Smooth muscle cell (in vitro differentiated cells): ENCODE results near the gene TAOK2. TPM values are rescaled to one million over a fixed set of nuclear protein-coding genes. Genes with fewer than 3 reads are reported as not detected.

Experiments used
- DNase-seq: peaks from one replicate; lab custom pipeline; 2025; ENCODE audit not compliant: unreplicated experiment; lab: John Stamatoyannopoulos, UW
- H2AFZ ChIP-seq: fragments of 200-600 bp; sonication (generic); 2 replicates; pipeline ENCODE4 v1.6.0; 2016; ENCODE audit warnings: antibody characterized with exemption, low read depth, mild to moderate bottlenecking
- H3F3A ChIP-seq: fragments of 200-600 bp; sonication (generic); 2 replicates; pipeline ENCODE4 v1.6.0; 2017; ENCODE audit warnings: antibody characterized with exemption, low read depth
- H3K27ac ChIP-seq: fragments of 200-600 bp; sonication (generic); 2 replicates; pipeline ENCODE4 v1.5.1; 2016; ENCODE audit warnings: low read depth, mild to moderate bottlenecking
- H3K27me3 ChIP-seq: fragments of 200-600 bp; sonication (generic); 2 replicates; pipeline ENCODE4 v1.6.1; 2016; ENCODE audit warnings: low read depth, mild to moderate bottlenecking
- H3K36me3 ChIP-seq: fragments of 200-600 bp; sonication (generic); 2 replicates; pipeline ENCODE4 v1.5.1; 2016; ENCODE audit warnings: low read depth
- H3K4me1 ChIP-seq: fragments of 200-600 bp; sonication (generic); 2 replicates; pipeline ENCODE4 v1.5.1; 2016; ENCODE audit warnings: low read depth
- H3K4me2 ChIP-seq: fragments of 200-600 bp; sonication (generic); 2 replicates; pipeline ENCODE4 v1.6.0; 2016; ENCODE audit warnings: mild to moderate bottlenecking
- H3K4me3 ChIP-seq: fragments of 200-600 bp; sonication (generic); 2 replicates; pipeline ENCODE4 v1.5.1; 2016; ENCODE audit warnings: mild to moderate bottlenecking
- H3K79me2 ChIP-seq: fragments of 200-600 bp; sonication (generic); 2 replicates; pipeline ENCODE4 v1.6.0; 2016; ENCODE audit warnings: low read depth, mild to moderate bottlenecking
- H3K9ac ChIP-seq: fragments of 200-600 bp; sonication (generic); 2 replicates; pipeline ENCODE4 v1.6.0; 2016; ENCODE audit warnings: low read depth
- H3K9me3 ChIP-seq: fragments of 200-600 bp; sonication (generic); replicated peaks from 2 replicates; pipeline ENCODE4 v1.5.1; 2016; ENCODE audit warnings: low read depth
- H4K20me1 ChIP-seq: fragments of 200-600 bp; sonication (generic); 2 replicates; pipeline ENCODE4 v1.6.0; 2016; ENCODE audit warnings: low read depth
- WGBS: methylation state at CpG from one replicate; pipeline ENCODE4 v1.1.7; 2016; ENCODE audit warnings: low lambda C conversion rate; 5-methylcytosine and 5-hydroxymethylcytosine counted together
- polyA plus RNA-seq: library from polyadenylated mRNA; unstranded; fragments of >200 nt; fragmentation: Nextera tagmentation; extraction: Ambion mirVana; gene quantifications from 2 replicates; pipeline ENCODE4 v1.2.1, GENCODE V29; 2016
- total RNA-seq: library from RNA; depleted of rRNA; stranded (reverse); fragments of >200 nt; gene quantifications from 2 replicates; pipeline ENCODE4 v1.2.3, GENCODE V29; 2014
- TF ChIP-seq, protein P1 (sequence below): fragments of 200-600 bp; sonication (generic); IDR thresholded peaks from 2 replicates; pipeline ENCODE4 v1.5.1; 2017; ENCODE audit warnings: borderline replicate concordance, mild to moderate bottlenecking, antibody characterized with exemption; ENCODE audit not compliant: insufficient read depth, poor library complexity, severe bottlenecking

TAOK2 gene
- total and polyA plus RNA-seq, 2 experiments from 2014 or later: 26.0 to 26.2 TPM

DNA sequence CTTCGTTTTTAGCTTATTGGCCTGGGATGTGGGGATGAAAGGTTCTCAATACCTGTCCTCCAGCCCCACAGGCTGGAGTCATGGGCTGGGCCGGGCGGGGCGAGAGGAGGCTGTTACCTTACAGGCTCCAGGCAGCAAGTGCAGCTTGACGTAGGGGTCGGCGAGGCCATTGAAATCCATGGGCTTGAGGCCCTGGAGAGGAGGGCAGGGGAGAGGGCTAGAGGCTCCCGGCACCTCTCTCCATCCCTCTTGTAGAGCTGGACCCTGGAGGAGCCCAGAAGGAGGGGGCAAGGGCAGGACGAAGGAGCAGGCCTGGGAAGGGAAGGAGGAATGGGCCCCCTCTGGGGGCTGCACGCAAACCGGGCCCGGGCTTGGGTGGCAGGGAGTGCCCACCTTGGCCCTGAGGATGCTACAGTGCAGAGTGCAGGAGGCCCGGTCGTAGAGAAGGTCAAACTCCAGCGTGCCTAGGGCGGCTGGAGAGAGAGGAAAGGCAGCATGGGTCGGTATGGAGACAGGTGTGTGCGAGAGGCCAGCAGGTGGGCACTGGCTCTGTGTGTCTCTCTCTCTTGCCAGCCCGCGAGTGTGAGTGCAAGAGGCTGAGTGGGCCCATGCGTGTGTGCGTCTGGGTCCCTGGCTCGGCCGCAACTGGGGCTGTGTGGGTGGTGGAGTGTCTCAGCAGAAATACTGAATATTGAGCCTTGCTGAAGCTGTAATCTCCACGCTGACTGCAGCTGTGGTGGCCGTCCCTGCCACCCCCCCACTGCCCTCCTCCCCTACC is 35.6 kb downstream of the TAOK2 start:
- 68% methylated on average over 24 of the region's 26 CpGs for WGBS
- Histone ChIP-seq H3K27me3 (peaks cover 31% of the 10 kb centered on the region), H3K27ac (no peak overlapping the region), H3K79me2 (no peaks in the 10 kb centered on the region), H3K9me3 (no peaks in the 10 kb centered on the region), H3K9ac (no peak overlapping the region), H3K4me2 (no peak overlapping the region), H4K20me1 (no peaks in the 10 kb centered on the region), H3K36me3 (no peaks in the 10 kb centered on the region), H3K4me1 (peaks cover 14% of the 10 kb centered on the region), H3K4me3 (no peak overlapping the region), H2AFZ (no peak overlapping the region), H3F3A (no peaks in the 10 kb centered on the region)
- TF ChIP-seq, protein P1, sequence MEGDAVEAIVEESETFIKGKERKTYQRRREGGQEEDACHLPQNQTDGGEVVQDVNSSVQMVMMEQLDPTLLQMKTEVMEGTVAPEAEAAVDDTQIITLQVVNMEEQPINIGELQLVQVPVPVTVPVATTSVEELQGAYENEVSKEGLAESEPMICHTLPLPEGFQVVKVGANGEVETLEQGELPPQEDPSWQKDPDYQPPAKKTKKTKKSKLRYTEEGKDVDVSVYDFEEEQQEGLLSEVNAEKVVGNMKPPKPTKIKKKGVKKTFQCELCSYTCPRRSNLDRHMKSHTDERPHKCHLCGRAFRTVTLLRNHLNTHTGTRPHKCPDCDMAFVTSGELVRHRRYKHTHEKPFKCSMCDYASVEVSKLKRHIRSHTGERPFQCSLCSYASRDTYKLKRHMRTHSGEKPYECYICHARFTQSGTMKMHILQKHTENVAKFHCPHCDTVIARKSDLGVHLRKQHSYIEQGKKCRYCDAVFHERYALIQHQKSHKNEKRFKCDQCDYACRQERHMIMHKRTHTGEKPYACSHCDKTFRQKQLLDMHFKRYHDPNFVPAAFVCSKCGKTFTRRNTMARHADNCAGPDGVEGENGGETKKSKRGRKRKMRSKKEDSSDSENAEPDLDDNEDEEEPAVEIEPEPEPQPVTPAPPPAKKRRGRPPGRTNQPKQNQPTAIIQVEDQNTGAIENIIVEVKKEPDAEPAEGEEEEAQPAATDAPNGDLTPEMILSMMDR: no peak
- DNase-seq: no peak

DNA sequence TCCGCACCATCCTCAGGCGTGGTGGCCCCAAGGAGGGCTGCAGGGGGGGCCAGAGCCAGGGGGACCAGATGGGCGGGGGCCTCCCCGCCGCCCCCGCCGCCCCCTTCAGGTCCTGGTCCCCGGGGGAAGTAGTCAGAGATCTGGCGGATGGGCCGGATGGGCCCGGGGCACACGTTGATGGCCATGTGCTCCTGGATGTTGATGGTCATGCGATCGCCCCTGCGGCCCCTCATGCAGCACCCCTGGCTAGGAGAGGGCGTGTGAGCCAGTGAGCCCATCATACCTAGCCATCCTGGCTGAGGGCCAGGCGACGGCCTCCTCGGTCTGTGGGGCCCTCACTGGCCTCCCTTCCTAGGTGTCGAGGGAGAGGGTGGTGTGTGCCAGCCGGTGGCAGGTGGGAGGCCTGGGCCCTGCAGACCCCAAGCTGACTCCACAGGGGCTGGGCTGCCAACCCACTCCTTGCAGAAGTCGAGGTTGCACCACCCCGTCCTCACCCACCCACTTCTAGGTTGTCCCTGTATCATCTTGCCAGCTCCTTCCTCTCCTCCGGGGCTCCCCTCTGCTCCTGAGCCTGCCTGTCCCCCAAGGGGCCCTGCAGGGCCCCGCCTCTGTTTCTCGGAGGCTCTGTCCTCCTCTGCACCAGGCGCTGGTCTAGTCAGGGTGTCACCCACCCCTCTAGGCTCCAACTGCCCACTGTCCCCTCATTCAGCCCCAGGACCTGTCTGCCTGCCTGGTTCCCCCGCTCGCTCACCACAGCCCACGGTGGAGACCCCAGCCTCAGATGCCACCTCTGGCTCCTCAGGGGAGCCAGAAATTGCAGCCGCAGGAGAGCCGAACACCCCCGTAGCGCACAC is 36.5 kb downstream of the TAOK2 start:
- Histone ChIP-seq H2AFZ (no peak overlapping the region), H3K79me2 (no peaks in the 10 kb centered on the region), H3K4me2 (peak overlapping the region; percentile 93), H3F3A (no peaks in the 10 kb centered on the region), H3K9me3 (no peaks in the 10 kb centered on the region), H3K27me3 (peaks cover 31% of the 10 kb centered on the region), H3K9ac (no peak overlapping the region), H3K4me1 (peaks cover 14% of the 10 kb centered on the region), H3K36me3 (no peaks in the 10 kb centered on the region), H4K20me1 (no peaks in the 10 kb centered on the region), H3K4me3 (peak overlapping the region; percentile 47), H3K27ac (no peak overlapping the region)
- DNase-seq: no peak
- WGBS: 47% methylated on average over 28 of the region's 34 CpGs
- TF ChIP-seq, protein P1: no peak

DNA sequence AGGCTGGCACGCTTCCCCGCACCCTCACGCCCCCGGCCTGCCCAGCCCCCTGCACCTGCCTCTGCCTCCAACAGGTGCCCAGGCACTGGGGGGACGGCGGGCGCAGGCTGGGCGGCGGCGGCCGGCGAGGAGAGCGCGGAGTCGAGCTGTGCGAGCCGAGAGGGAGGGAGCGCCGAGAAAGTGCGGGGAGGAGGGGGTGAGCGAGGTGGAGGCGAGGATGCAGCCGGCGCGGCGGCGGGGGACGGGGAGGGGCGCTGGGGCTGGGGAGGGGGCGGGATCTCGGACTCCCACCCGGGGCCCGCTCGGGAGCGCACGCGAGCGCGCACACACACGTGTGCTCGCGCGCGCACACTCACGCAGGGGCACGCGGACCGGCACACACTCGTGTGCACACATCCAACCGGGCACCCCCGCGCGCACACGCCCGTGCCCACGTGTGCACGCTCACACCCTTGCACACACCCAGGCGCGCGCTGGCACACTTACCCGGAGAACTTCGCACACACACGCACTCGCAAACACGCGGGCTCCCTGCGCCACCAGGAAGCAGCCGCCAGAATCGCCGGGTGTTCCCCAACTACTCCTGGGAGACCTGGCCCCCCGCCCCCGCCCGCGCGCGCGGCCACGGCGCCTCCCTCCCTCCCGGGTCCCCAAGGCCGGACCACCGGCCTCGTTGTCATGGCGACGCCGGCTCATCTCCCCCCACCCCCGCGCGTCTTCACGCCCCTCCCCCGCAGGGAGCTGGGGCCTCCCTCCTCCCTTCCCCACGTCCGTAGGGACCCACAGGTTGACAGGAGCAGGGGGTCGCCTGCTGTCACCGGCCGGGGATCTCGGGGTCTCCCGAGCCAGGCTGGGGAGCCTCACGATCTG is 37.4 kb downstream of the TAOK2 start, which contains the start of gene DOC2A:
TSS of gene DOC2A (minus strand) at position 184 of the 870 bp plus-strand sequence. CDS start 805 bp downstream, outside the sequence.
- Histone ChIP-seq H3F3A (no peaks in the 10 kb centered on the region), H3K4me1 (peaks cover 14% of the 10 kb centered on the region), H3K27me3 (peaks cover 31% of the 10 kb centered on the region), H2AFZ (no peak within 1 kb of the TSS), H3K9me3 (no peaks in the 10 kb centered on the region), H3K4me3 (peak within 1 kb of the TSS; percentile 47), H3K4me2 (peak within 1 kb of the TSS; percentile 93), H3K27ac (no peak within 1 kb of the TSS), H3K9ac (no peak within 1 kb of the TSS), H4K20me1 (no peaks in the 10 kb centered on the region), H3K79me2 (no peaks in the 10 kb centered on the region), H3K36me3 (no peaks in the 10 kb centered on the region)
- DNase-seq: no peak
- TF ChIP-seq, protein P1: no peak
- under 1% methylated on average over 34 of the region's 99 CpGs for WGBS
